HCT116 (cell line): ENCODE data around the gene RPS28.

Experiments
- CEBPB ChIP-seq: IDR thresholded peaks from 2 replicates; pipeline ENCODE4 v1.6.1; 2012; ENCODE audit warnings: low read depth
- CTCF ChIP-seq, 3 experiments: fragments of 200-600 bp in 1 of 3; sonication (generic) in 1 of 3; IDR thresholded peaks in 2 of 3; conservative IDR thresholded peaks in 1 of 3; 2 replicates each; pipeline ENCODE4 v1.5.1; 2012 to 2017; ENCODE audit warnings: low read depth in 2 of 3, low read length in 2 of 3, antibody characterized with exemption in 1 of 3, borderline replicate concordance in 1 of 3, control low read depth in 1 of 3, mild to moderate bottlenecking in 1 of 3, mixed read lengths in 1 of 3, mixed run types in 1 of 3, moderate library complexity in 1 of 3; ENCODE audit not compliant: insufficient read depth in 1 of 3
- EZH2 ChIP-seq: fragments of 200-600 bp; sonication (generic); IDR thresholded peaks from 2 replicates; pipeline ENCODE4 v1.6.1; 2017; ENCODE audit warnings: antibody characterized with exemption, mixed run types
- JUND ChIP-seq: IDR thresholded peaks from 2 replicates; pipeline ENCODE4 v1.6.1; 2012
- POLR2A ChIP-seq: IDR thresholded peaks from 2 replicates; pipeline ENCODE4 v1.7.0; 2011; ENCODE audit warnings: borderline replicate concordance; ENCODE audit not compliant: insufficient read depth, insufficient read length; ENCODE audit errors: extremely low read depth
- POLR2AphosphoS5 ChIP-seq: IDR thresholded peaks from 2 replicates; pipeline ENCODE4 v1.6.1; 2011; ENCODE audit warnings: mild to moderate bottlenecking, low read depth, low read length, moderate library complexity
- RAD21 ChIP-seq: IDR thresholded peaks from 2 replicates; pipeline ENCODE4 v1.6.1; 2012; ENCODE audit warnings: low read depth, mild to moderate bottlenecking
- ZFX ChIP-seq: fragments of 450-650 bp; IDR thresholded peaks from 2 replicates; pipeline ENCODE4 v1.6.1; 2017
- ZNF274 ChIP-seq: fragments of 200-500 bp; sonication (Bioruptor generic); IDR thresholded peaks from 2 replicates; pipeline ENCODE4 v1.6.1; 2014; ENCODE audit warnings: mild to moderate bottlenecking, low read depth, low read length, inconsistent platforms
- TF ChIP-seq, protein P1 (sequence below): IDR thresholded peaks from 2 replicates; pipeline ENCODE4 v1.6.1; 2011; ENCODE audit warnings: mild to moderate bottlenecking, low read length, moderate library complexity; ENCODE audit not compliant: insufficient replicate concordance; ENCODE audit errors: extremely low read depth
- TF ChIP-seq, protein P2 (sequence below): IDR thresholded peaks from 2 replicates; pipeline ENCODE4 v1.6.1; 2012

GRCh38 chr19:8306235-8307054, 14.9 kb upstream of the RPS28 start:
- TF ChIP-seq POLR2AphosphoS5 (no peak), CTCF (IDR thresholded peaks at IDR 0.05 in 2 of 3, conservative IDR thresholded peaks at IDR 0.05 in 1 of 3; ENCODE audit: borderline replicate concordance in 1 of 3, insufficient read depth in 1 of 3, low read depth in 2 of 3, low read length in 2 of 3) (no peak), JUND (no peak), POLR2A (no peak), CEBPB (no peak), ZFX (no peak), RAD21 (no peak), EZH2 (no peak), ZNF274 (no peak)
- TF ChIP-seq, protein P1, sequence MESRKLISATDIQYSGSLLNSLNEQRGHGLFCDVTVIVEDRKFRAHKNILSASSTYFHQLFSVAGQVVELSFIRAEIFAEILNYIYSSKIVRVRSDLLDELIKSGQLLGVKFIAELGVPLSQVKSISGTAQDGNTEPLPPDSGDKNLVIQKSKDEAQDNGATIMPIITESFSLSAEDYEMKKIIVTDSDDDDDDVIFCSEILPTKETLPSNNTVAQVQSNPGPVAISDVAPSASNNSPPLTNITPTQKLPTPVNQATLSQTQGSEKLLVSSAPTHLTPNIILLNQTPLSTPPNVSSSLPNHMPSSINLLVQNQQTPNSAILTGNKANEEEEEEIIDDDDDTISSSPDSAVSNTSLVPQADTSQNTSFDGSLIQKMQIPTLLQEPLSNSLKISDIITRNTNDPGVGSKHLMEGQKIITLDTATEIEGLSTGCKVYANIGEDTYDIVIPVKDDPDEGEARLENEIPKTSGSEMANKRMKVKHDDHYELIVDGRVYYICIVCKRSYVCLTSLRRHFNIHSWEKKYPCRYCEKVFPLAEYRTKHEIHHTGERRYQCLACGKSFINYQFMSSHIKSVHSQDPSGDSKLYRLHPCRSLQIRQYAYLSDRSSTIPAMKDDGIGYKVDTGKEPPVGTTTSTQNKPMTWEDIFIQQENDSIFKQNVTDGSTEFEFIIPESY = no peak
- TF ChIP-seq, protein P2, sequence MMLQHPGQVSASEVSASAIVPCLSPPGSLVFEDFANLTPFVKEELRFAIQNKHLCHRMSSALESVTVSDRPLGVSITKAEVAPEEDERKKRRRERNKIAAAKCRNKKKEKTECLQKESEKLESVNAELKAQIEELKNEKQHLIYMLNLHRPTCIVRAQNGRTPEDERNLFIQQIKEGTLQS = no peak
